Pons (tissue), 1 donor: ENCODE data around the gene CLEC14A.

Experiments used
- DNase-seq: peaks from one replicate; pipeline ENCODE4 v3.0.0-alpha.2; 2016; ENCODE audit warnings: low spot score

CLEC14A gene

DNA sequence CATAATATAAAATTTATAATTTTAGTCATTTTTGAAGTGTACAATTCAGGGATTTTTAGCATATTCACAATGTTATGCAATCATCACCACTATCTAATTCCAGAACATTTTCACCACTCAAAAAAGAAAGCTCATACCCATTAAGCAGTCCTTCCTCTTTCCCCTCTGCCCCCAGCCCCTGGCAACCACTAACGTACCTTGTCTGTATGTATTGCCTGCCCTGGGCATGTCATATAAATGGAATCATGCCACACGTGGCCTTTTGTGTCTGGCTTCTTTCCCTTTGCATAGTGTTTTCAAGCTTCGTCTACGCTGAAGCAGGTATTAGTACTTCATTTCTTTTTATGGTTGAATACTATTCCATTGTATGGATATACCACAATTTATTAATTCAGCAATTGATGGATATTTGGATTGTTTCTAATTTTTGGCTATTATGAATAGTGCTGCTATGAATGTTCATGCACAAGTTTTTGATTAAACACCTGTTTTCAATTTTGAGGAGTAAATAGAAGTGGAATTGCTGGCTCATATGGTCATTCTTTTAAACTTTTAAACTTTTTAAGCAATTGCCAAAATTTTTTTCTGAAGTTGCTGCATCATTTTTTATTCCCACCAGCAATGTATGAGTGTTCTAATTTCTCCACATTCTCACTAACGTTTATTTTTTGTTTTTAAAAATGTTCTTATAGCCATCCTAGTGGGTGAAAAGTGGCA, 49.8 kb downstream of the CLEC14A start:
- no peak for DNase-seq

GRCh38 chr14:38205119-38205813, 50.6 kb downstream of the CLEC14A start:
- DNase-seq, result no peak

GRCh38 chr14:38204719-38205115, 51.2 kb downstream of the CLEC14A start:
- no peak for DNase-seq
